ENCODE data around the gene EXOC4.
A peak's percentile ranks its signal among the peaks of the same experiment; 100 is the strongest.

EXOC4 gene

GRCh38 chr7:133941496-133941895 lies 688.6 kb downstream of the EXOC4 start:
- no peak for DNase-seq (ENCODE audit: low spot score)

- DNase-seq (ENCODE audit: low spot score): no peak
These were observed 692.6 kb downstream of the EXOC4 start for GRCh38 chr7:133945497-133945896.

- DNase-seq (ENCODE audit: low spot score): no peak
These were observed 694.8 kb downstream of the EXOC4 start for GRCh38 chr7:133947458-133948254.

GRCh38 chr7:133948588-133948987 lies 695.7 kb downstream of the EXOC4 start:
- DNase-seq (ENCODE audit: low spot score): no peak

- no peak for DNase-seq (ENCODE audit: low spot score)
These were observed 698.0 kb downstream of the EXOC4 start for GRCh38 chr7:133950855-133951254.

GRCh38 chr7:133955208-133955607 lies 702.3 kb downstream of the EXOC4 start:
- DNase-seq (ENCODE audit: low spot score): no peak

- DNase-seq (ENCODE audit: low spot score): no peak
These were observed 705.0 kb downstream of the EXOC4 start for GRCh38 chr7:133957845-133958244.

- DNase-seq (ENCODE audit: low spot score): no peak
These were observed 705.9 kb downstream of the EXOC4 start for GRCh38 chr7:133958822-133959221.

- no peak for DNase-seq (ENCODE audit: low spot score)
These were observed 706.6 kb downstream of the EXOC4 start for GRCh38 chr7:133959505-133959904.

- DNase-seq (ENCODE audit: low spot score): no peak
These were observed 708.8 kb downstream of the EXOC4 start for GRCh38 chr7:133961724-133962123.

- DNase-seq (ENCODE audit: low spot score): no peak
These were observed 709.8 kb downstream of the EXOC4 start for GRCh38 chr7:133962646-133963045.

GRCh38 chr7:133963629-133964028 lies 710.8 kb downstream of the EXOC4 start:
- DNase-seq (ENCODE audit: low spot score): no peak

- no peak for DNase-seq (ENCODE audit: low spot score)
These were observed 718.7 kb downstream of the EXOC4 start for GRCh38 chr7:133971625-133972024.

GRCh38 chr7:133973710-133974109 lies 720.8 kb downstream of the EXOC4 start:
- no peak for DNase-seq (ENCODE audit: low spot score)

- DNase-seq (ENCODE audit: low spot score): no peak
These were observed 722.3 kb downstream of the EXOC4 start for GRCh38 chr7:133975130-133975529.

GRCh38 chr7:133976140-133976539 lies 723.3 kb downstream of the EXOC4 start:
- no peak for DNase-seq (ENCODE audit: low spot score)

GRCh38 chr7:133977409-133978274 lies 724.8 kb downstream of the EXOC4 start:
- DNase-seq (ENCODE audit: low spot score): peak; percentile 15

- no peak for DNase-seq (ENCODE audit: low spot score)
These were observed 725.8 kb downstream of the EXOC4 start for GRCh38 chr7:133978502-133979295.

- DNase-seq (ENCODE audit: low spot score): no peak
These were observed 727.9 kb downstream of the EXOC4 start for GRCh38 chr7:133980804-133981203.

GRCh38 chr7:133983685-133984419 lies 731.0 kb downstream of the EXOC4 start:
- no peak for DNase-seq (ENCODE audit: low spot score)

GRCh38 chr7:133985300-133985699 lies 732.4 kb downstream of the EXOC4 start:
- DNase-seq (ENCODE audit: low spot score): no peak

GRCh38 chr7:133987582-133987981 lies 734.7 kb downstream of the EXOC4 start:
- DNase-seq (ENCODE audit: low spot score): no peak
